Osteoblast (primary cell): ENCODE results near the gene CDH4. TPM values are rescaled to one million over a fixed set of nuclear protein-coding genes. Genes with fewer than 3 reads are reported as not detected.

Experiments used
- DNase-seq: peaks from one replicate; pipeline ENCODE4 v3.0.0; 2011; ENCODE audit warnings: low spot score, mixed read lengths; ENCODE audit not compliant: insufficient read length; ENCODE audit errors: missing footprints
- H2AFZ ChIP-seq: 2 replicates; pipeline ENCODE4 v1.6.0; 2011; ENCODE audit warnings: mild to moderate bottlenecking, low read length
- H3K27ac ChIP-seq: 2 replicates; pipeline ENCODE4 v1.5.1; 2011; ENCODE audit warnings: mild to moderate bottlenecking, low read depth, low read length, moderate library complexity
- H3K27me3 ChIP-seq: 2 replicates; pipeline ENCODE4 v1.6.0; 2012; ENCODE audit warnings: mild to moderate bottlenecking, control low read depth, inconsistent platforms, low read length, moderate library complexity; ENCODE audit not compliant: insufficient read depth
- H3K36me3 ChIP-seq: 2 replicates; pipeline ENCODE4 v1.5.1; 2011; ENCODE audit warnings: mild to moderate bottlenecking, low read length, control low read depth, moderate library complexity; ENCODE audit not compliant: insufficient read depth
- H3K4me1 ChIP-seq: 2 replicates; pipeline ENCODE4 v1.5.1; 2011; ENCODE audit warnings: mild to moderate bottlenecking, low read length, control low read depth, moderate library complexity; ENCODE audit not compliant: insufficient read depth
- H3K4me2 ChIP-seq: 2 replicates; pipeline ENCODE4 v1.6.0; 2011; ENCODE audit warnings: mild to moderate bottlenecking, low read length; ENCODE audit not compliant: insufficient read depth
- H3K4me3 ChIP-seq: fragments of 200-600 bp; sonication (generic); 3 replicates; pipeline ENCODE4 v1.5.1; 2012; ENCODE audit warnings: mild to moderate bottlenecking, low read length, inconsistent platforms; ENCODE audit not compliant: insufficient read depth
- H3K79me2 ChIP-seq: 2 replicates; pipeline ENCODE4 v1.6.0; 2012; ENCODE audit warnings: mild to moderate bottlenecking, low read length, control low read depth, inconsistent platforms; ENCODE audit not compliant: insufficient read depth
- H3K9me3 ChIP-seq: 2 replicates; pipeline ENCODE4 v1.5.1; 2011; ENCODE audit warnings: low read depth, low read length, control low read depth
- H4K20me1 ChIP-seq: 2 replicates; pipeline ENCODE4 v1.6.0; 2012; ENCODE audit warnings: mild to moderate bottlenecking, low read length, control low read depth; ENCODE audit not compliant: insufficient read depth
- CTCF ChIP-seq: IDR thresholded peaks from 2 replicates; pipeline ENCODE4 v1.5.1; 2011; ENCODE audit warnings: mild to moderate bottlenecking, low read depth, low read length, moderate library complexity; ENCODE audit errors: extremely low read depth
- total RNA-seq: library from RNA; depleted of rRNA; stranded (reverse); fragments of >200 nt; gene quantifications from 2 replicates; pipeline ENCODE4 v1.2.3, GENCODE V29; 2012

Gene CDH4
- total RNA-seq, 1 donor, result 1.1 TPM

GRCh38 chr20:61841551-61841950 is 589.5 kb downstream of the CDH4 start:
- H4K20me1 ChIP-seq, result no peaks in the 10 kb centered on the region
- TF ChIP-seq CTCF, result no peak
- no peaks in the 10 kb centered on the region for H3K79me2 ChIP-seq
- peak; percentile 21 for DNase-seq
- no peaks in the 10 kb centered on the region for H3K9me3 ChIP-seq
- H3K36me3 ChIP-seq, result no peaks in the 10 kb centered on the region
- no peaks in the 10 kb centered on the region for H3K27me3 ChIP-seq
- no peak overlapping the region for H3K4me3 ChIP-seq
- no peaks in the 10 kb centered on the region for H3K4me1 ChIP-seq
- no peak overlapping the region for H2AFZ ChIP-seq
- H3K4me2 ChIP-seq, result no peak overlapping the region
- no peak overlapping the region for H3K27ac ChIP-seq

DNA sequence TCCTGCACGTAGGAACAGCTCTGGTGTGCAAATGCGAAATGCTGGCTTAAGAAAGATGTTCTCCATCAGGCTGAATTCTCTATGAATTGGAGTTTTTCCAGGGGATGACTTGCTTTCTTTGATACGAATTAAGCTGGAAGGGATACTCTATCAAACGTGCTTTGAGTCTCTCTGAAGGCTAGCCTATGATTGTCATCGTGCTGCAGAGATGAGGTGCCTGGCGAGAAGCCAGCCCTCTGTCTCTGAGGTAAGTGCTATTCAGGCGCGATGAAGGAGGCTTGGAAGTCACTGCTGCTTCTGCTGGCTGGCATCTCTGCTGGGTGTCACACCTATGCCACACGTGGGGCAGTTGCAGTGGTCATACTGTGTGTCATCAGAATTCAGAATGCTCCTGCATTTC is 589.9 kb downstream of the CDH4 start:
- no peak overlapping the region for H3K4me3 ChIP-seq
- no peaks in the 10 kb centered on the region for H3K4me1 ChIP-seq
- TF ChIP-seq CTCF, result no peak
- no peak overlapping the region for H3K4me2 ChIP-seq
- peak; percentile 81 for DNase-seq
- H2AFZ ChIP-seq, result no peak overlapping the region
- no peak overlapping the region for H3K27ac ChIP-seq
- no peaks in the 10 kb centered on the region for H3K36me3 ChIP-seq
- no peaks in the 10 kb centered on the region for H3K79me2 ChIP-seq
- no peaks in the 10 kb centered on the region for H3K9me3 ChIP-seq
- no peaks in the 10 kb centered on the region for H4K20me1 ChIP-seq
- no peaks in the 10 kb centered on the region for H3K27me3 ChIP-seq

- Histone ChIP-seq H3K27me3 (no peaks in the 10 kb centered on the region), H3K27ac (no peak overlapping the region), H4K20me1 (no peaks in the 10 kb centered on the region), H3K4me3 (no peak overlapping the region), H2AFZ (no peak overlapping the region), H3K79me2 (no peaks in the 10 kb centered on the region), H3K4me2 (no peak overlapping the region), H3K9me3 (no peaks in the 10 kb centered on the region), H3K36me3 (no peaks in the 10 kb centered on the region), H3K4me1 (no peaks in the 10 kb centered on the region)
- no peak for TF ChIP-seq CTCF
- peak; percentile 10 for DNase-seq
These were observed 592.6 kb downstream of the CDH4 start for GRCh38 chr20:61844621-61845020.

DNA sequence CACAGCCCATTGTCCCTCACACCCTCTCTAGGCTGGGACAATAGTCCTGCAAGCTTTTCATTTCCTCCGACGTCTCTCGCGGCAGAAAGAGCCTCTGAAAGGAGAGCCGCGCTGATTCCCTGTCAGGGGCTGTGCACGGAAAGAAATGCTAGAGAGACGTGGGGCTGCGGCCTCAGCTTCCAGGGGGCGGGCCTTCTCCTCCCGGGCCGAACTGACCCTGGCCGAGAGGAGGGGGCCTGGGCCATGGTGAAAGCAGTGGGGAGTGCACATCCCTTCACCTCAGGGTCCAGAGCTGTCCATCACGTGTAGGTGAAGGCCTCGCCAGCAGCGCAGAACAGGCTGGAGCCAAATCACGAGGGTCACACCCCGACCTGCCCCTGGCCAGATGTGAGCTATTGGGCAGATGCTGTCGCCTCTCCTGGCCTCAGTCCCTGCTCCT is 593.2 kb downstream of the CDH4 start:
- no peaks in the 10 kb centered on the region for H3K79me2 ChIP-seq

More for the DNA sequence above, 593.2 kb downstream of the CDH4 start:
- H3K27me3 ChIP-seq, result no peaks in the 10 kb centered on the region
- no peaks in the 10 kb centered on the region for H3K36me3 ChIP-seq
- H3K4me1 ChIP-seq, result no peaks in the 10 kb centered on the region
- peak; percentile 68 for DNase-seq
- no peak overlapping the region for H3K4me2 ChIP-seq
- H3K9me3 ChIP-seq, result no peaks in the 10 kb centered on the region
- no peak overlapping the region for H3K27ac ChIP-seq
- no peak for TF ChIP-seq CTCF
- no peak overlapping the region for H3K4me3 ChIP-seq
- no peak overlapping the region for H2AFZ ChIP-seq
- H4K20me1 ChIP-seq, result no peaks in the 10 kb centered on the region
